ENCODE results near the gene SLCO2B1. TPM values are rescaled to one million over a fixed set of nuclear protein-coding genes. Genes with fewer than 3 reads are reported as not detected.

SLCO2B1 gene
- total RNA-seq, 4 donors from 2014 or later, result 68.8 to 148 (median 85.3) TPM

DNA sequence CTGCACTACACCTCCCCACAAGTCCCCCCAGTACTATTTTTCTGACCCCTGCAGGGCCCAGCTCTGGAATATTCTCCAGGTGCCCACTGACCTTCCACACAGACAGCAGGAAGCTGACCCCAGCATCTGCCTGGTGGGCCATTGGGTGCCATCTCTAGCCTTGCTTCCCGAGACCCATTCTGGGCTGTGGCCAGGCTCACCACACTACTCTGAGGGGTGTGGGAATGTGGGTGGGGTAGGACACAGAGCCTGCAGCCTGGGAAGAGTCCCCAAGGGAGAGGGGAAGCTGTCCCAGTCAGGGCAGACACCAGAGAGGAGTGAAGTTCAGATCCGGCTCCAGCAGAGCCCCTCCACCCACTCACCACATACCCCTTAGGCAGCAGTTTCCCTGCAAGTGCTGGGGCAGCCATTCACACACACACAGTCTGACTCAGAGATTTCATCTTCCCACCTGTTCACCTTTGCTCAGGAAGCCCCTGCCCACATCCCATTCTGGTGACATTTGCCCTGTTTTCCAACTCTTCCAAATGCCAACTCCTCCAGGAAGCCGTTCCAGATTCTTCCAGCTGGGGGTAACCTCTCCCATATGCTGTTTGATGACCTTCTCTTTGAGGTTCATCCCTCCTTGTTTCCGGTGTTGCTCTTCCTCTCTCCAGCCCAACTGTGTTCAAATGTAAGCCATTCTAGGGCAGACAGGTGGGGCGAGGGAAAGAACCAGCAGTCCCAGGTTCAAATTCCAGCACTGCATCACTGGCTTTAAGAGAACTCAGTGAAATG lies 1.9 kb downstream of the SLCO2B1 start:
- TF ChIP-seq, protein P1, sequence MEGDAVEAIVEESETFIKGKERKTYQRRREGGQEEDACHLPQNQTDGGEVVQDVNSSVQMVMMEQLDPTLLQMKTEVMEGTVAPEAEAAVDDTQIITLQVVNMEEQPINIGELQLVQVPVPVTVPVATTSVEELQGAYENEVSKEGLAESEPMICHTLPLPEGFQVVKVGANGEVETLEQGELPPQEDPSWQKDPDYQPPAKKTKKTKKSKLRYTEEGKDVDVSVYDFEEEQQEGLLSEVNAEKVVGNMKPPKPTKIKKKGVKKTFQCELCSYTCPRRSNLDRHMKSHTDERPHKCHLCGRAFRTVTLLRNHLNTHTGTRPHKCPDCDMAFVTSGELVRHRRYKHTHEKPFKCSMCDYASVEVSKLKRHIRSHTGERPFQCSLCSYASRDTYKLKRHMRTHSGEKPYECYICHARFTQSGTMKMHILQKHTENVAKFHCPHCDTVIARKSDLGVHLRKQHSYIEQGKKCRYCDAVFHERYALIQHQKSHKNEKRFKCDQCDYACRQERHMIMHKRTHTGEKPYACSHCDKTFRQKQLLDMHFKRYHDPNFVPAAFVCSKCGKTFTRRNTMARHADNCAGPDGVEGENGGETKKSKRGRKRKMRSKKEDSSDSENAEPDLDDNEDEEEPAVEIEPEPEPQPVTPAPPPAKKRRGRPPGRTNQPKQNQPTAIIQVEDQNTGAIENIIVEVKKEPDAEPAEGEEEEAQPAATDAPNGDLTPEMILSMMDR (IDR thresholded peaks at IDR 0.05; ENCODE audit: low read depth), result no peak

DNA sequence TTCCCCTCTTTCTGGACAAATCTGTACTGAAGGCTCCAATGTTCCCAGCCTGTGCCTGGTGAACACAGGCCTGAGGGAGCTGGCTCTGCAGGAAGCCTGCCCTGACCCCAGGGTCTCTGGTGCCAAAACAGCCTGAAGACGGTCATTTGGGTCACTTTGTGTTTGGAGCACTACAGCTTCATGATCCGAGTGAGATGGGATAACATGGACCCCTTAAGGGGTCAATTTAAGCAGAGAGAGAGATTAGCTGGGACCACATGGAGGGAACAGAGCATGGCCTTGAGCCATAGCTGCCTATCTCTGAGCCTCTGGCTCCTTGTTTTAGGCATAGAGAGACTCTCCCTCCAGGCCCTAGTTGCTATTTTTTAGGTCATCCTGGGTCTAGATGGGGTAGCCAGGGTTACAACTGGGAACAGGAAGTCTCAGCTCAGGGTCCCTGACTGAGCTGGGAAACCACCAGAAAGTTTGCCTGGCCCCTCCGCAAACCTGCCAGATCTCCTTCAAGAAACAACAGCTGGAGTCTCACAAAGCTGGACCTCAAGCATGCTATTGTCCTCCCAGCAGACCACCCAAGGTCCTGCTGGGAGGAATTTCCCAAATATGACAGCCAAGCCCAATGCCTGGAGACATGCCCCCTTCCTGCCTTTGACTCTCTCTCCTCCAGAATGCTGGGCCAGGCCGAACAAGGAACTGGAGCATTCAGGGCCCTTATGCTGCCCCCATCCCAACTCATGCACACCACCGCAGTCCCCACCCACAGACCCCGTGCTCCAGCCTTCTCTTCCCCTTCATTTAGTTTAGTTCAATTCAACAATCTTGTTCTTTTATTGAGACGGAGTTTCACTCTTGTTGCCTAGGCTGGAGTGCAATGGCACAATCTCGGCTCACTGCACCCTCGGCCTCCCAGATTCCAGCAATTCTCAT lies 4.0 kb downstream of the SLCO2B1 start:
- TF ChIP-seq, protein P1 (IDR thresholded peaks at IDR 0.05; ENCODE audit: low read depth), result no peak

DNA sequence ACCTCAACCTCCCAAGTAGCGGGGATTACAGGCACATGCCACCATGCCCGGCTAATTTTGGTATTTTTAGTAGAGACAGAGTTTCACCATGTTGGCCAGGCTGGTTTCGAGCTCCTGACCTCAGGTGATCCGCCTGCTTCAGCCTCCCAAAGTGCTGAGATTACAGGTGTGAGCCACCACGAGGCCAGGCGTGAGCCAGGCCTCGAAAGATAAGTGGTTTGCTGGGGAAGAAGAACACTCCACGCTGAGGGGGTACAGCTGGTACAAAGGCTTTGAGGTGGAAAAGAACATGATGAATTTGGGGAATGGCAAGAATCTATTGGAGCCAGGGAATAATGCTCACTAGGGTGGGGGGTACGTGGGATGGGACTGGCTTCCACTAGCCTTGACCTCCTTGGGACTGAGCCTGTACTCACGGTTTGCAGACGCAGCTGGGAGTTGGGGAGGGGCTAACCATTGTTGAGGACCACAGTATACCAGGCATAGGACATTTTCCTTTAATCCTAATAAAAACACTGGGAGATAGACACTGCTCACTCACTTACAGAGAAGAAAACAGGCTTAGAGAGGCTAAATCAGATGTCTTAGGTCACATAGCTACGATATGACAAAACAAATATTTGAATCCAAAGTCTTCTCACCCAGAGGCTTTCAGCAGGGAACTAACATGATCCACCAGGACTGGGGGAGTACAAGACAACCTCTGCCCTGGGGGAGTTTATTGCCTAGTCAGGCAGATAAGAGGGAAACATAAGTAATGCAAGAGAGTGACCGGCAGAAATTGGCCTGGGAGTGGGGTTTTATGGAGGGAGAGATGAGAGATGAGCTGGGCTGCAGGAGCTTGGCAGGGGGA lies 4.9 kb downstream of the SLCO2B1 start:
- TF ChIP-seq, protein P1 (IDR thresholded peaks at IDR 0.05; ENCODE audit: low read depth), result no peak

DNA sequence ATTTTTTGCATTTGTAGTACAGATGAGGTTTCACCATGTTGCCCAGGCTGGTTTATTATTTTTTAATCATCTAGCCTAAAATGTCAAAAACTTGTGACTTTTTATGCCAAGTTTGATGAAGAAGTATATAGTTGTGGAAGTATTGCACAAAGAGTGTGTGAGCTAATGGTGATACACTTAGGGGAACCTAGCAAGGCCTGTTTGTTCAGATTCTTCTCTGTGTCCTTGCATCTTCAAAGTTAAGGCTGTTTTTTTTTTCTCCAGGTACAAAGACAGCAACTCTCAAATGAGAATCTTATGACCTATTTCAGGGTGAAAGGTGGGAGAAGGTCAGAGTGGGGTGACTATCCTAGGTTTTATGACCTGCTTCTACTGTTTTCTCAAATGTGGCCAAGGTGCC lies 7.3 kb downstream of the SLCO2B1 start:
- TF ChIP-seq, protein P1 (IDR thresholded peaks at IDR 0.05; ENCODE audit: low read depth), result no peak

DNA sequence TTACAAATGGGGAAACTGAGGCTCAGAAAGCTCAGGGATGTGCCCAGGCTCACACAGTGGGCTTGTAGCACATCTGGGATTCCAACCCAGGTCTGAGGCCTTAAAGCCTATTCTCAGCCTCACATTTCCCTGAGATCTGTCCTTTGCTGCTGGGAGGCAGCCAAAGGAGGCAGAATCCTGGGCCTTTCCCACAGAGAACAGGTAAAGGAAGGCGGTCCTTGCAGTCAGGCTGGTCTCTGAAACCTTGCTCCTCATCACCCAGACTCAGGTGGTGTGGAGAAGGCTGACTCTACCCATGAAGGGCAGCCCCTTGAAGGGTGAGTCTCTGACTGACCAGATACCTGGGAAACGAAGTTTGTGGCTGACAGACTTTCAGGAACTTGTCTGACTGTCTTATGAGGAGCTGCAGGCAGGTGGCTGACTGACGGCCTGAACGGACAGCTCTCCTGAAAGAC lies 7.8 kb downstream of the SLCO2B1 start:
- TF ChIP-seq, protein P1 (IDR thresholded peaks at IDR 0.05; ENCODE audit: low read depth), result no peak

DNA sequence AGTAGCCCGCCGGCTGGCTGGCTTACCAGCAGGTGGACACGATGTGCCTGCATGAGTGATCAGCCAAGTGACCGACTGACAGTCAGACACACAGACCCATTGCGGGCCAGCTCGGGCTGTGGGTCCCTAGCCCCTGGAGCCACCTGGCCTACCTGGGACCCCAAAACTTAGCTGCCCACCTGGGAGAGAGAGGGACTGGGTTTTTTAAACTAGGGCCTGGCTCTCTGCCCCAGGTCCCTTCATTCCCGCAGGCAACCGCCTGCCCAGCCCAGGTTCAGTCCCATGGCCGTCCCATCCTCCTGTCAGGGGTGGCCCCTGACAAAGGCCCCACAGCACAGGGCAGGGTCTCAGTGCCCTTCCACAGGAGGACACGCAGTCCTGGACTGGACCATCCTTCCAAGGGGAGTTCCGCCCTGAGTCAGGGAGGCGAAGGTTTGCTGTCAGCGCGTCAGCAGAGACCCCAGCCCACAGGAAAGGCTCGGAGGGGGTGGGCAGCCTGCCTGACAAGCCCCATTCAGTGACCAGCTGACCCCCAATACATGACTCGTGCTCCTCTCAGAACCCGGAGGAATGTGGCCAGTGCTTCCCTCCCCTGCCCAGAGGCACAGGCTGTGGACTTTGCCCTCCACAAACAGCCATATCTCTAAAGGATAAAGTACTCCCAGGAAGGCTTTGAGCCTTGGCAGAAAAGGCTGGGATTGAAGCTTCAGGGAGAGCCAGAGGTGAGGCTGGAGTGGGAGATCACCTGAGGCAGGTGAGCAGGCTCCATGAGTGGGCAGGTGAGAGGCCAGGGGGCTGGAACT lies 8.4 kb downstream of the SLCO2B1 start:
- TF ChIP-seq, protein P1 (IDR thresholded peaks at IDR 0.05; ENCODE audit: low read depth), result no peak

Measured in subcutaneous adipose tissue (tissue), 4 donors.